AG04450 (cell line): ENCODE data around the gene VMP1. TPM values are rescaled to one million over a fixed set of nuclear protein-coding genes. Genes with fewer than 3 reads are reported as not detected.

Experiments
- CTCF ChIA-PET: fragments of 300-600, 350-600 bp; formaldehyde crosslinking; extraction: SDS; loops from one replicate; lab custom pipeline; 2022; ENCODE audit warnings: antibody characterized with exemption, inconsistent platforms; lab: Charles Lee
- POLR2A ChIA-PET: fragments of 350-600 bp; formaldehyde crosslinking; extraction: SDS; loops from one replicate; lab custom pipeline; 2021; ENCODE audit warnings: antibody characterized with exemption, inconsistent platforms; lab: Yijun Ruan, JAX
- DNase-seq: peaks from one replicate; pipeline ENCODE4 v3.0.0-alpha.2; 2011; ENCODE audit warnings: low read depth, low spot score
- H3K27ac ChIP-seq: one replicate; pipeline ENCODE4 v1.5.1; 2012; ENCODE audit warnings: low read depth, low read length, control low read depth
- H3K27me3 ChIP-seq: one replicate; pipeline ENCODE4 v1.6.0; 2012; ENCODE audit warnings: low read length; ENCODE audit not compliant: control insufficient read depth, insufficient read depth
- H3K4me3 ChIP-seq: 2 replicates; pipeline ENCODE4 v1.5.1; 2011; ENCODE audit warnings: mild to moderate bottlenecking, low read depth, low read length, control low read depth
- H3K9me3 ChIP-seq: 2 replicates; pipeline ENCODE4 v1.5.1; 2012; ENCODE audit warnings: low read length; ENCODE audit not compliant: control insufficient read depth, insufficient read depth
- CTCF ChIP-seq: IDR thresholded peaks from 2 replicates; pipeline ENCODE4 v1.5.1; 2011; ENCODE audit warnings: low read depth, low read length, control low read depth, inconsistent platforms
- polyA plus RNA-seq: library from polyadenylated mRNA; depleted of rRNA; stranded (reverse); fragments of >200 nt; gene quantifications from 2 replicates; pipeline ENCODE4 v1.2.3, GENCODE V29; 2011

VMP1 gene
- polyA plus RNA-seq, 1 experiment = 196 TPM

- no peaks in the 10 kb centered on the region for H3K27me3 ChIP-seq
- ChIA-PET POLR2A (no interaction called here), CTCF (no interaction called here)
- H3K4me3 ChIP-seq = no peak overlapping the region
- no peak overlapping the region for H3K27ac ChIP-seq
- DNase-seq = no peak
- H3K9me3 ChIP-seq = no peaks in the 10 kb centered on the region
- no peak for TF ChIP-seq CTCF
Measured at GRCh38 chr17:59694344-59694743, 13.1 kb upstream of the VMP1 start.

- H3K4me3 ChIP-seq = no peak overlapping the region
- no peaks in the 10 kb centered on the region for H3K9me3 ChIP-seq
- no peak for DNase-seq
- no peak for TF ChIP-seq CTCF
- H3K27me3 ChIP-seq = no peaks in the 10 kb centered on the region
- ChIA-PET POLR2A (no interaction called here), CTCF (no interaction called here)
- no peak overlapping the region for H3K27ac ChIP-seq
Measured at GRCh38 chr17:59695945-59696681, 11.3 kb upstream of the VMP1 start.

GRCh38 chr17:59696682-59697277 lies 10.7 kb upstream of the VMP1 start:
- ChIA-PET POLR2A (no interaction called here), CTCF (no interaction called here)
- no peaks in the 10 kb centered on the region for H3K27me3 ChIP-seq
- H3K27ac ChIP-seq = no peak overlapping the region
- H3K9me3 ChIP-seq = no peaks in the 10 kb centered on the region
- no peak for TF ChIP-seq CTCF
- no peak for DNase-seq
- H3K4me3 ChIP-seq = no peak overlapping the region

GRCh38 chr17:59698143-59698542 lies 9.3 kb upstream of the VMP1 start:
- CTCF ChIA-PET = no interaction called here
- no peak for DNase-seq
- Histone ChIP-seq H3K4me3 (no peak overlapping the region), H3K27me3 (no peaks in the 10 kb centered on the region), H3K27ac (no peak overlapping the region), H3K9me3 (no peaks in the 10 kb centered on the region)
- POLR2A ChIA-PET = no interaction called here
- TF ChIP-seq CTCF = no peak

GRCh38 chr17:59699218-59699617 lies 8.2 kb upstream of the VMP1 start:
- DNase-seq = no peak
- Histone ChIP-seq H3K9me3 (no peaks in the 10 kb centered on the region), H3K27me3 (no peaks in the 10 kb centered on the region), H3K4me3 (no peak overlapping the region), H3K27ac (no peak overlapping the region)
- ChIA-PET CTCF (no interaction called here), POLR2A (no interaction called here)
- TF ChIP-seq CTCF = no peak
